ENCODE data around the gene DAB2IP.

- TF ChIP-seq CTCF (IDR thresholded peaks at IDR 0.05; ENCODE audit: insufficient read depth, low read depth, low read length) (no peak), EZH2 (IDR thresholded peaks at IDR 0.05; ENCODE audit: insufficient read depth, low read length) (no peak)
These were observed 36.8 kb downstream of the DAB2IP start for GRCh38 chr9:121688146-121688680.
